ENCODE data around the gene HMCN1.
"Not testable (repeated sequence)": the region's sequence is repeated elsewhere in the genome, so short reads cannot be mapped to it uniquely, and the experiment has no call there.

Gene HMCN1

DNA sequence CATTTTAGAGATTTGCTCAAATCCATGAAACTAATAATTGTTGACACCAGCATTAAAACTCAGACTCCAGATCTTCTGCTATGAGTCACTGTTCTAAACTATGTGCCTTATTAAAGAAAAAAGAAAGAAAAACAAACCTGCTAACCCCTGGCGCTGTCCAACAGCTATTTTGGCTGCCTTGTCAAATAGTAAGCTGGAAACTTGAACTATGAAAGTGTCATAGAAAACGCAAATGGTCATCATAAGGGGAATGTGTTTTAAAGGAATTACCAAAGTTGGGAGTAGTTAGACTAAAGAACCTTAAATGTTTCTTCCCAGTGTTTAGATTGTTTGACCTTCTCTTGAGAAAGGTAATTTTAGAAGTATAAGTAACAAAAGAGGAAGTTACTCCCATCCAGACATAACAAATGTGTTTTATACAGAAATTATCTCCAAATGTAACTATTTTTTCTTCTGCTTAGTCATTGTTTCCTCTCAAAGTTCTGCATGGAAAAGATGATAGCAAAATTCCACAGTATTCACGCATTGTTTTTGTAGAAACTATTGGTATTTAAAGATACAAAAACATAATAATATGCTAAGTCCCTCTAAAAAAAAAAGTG, 368.5 kb downstream of the HMCN1 start:
- DNase-seq: no peak

DNA sequence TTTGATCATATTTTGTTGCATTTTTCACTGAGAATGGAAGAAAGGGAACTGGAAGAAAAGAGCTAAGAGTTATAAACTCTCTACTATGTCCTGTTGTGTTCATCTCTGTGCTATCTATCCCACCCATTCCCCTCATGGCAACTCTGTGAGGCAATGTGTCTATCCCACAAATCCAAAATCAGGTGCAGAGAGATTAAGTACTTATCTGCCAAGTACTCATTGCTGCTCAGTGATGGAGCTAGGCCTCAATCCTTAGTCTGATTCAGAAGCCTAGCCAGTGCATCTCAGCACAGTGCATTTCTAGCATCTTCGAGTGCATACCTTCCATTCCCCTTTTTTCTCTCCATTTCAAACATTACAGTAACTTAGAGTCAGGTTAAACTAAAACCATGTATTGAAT, 370.3 kb downstream of the HMCN1 start:
- DNase-seq: no peak

DNA sequence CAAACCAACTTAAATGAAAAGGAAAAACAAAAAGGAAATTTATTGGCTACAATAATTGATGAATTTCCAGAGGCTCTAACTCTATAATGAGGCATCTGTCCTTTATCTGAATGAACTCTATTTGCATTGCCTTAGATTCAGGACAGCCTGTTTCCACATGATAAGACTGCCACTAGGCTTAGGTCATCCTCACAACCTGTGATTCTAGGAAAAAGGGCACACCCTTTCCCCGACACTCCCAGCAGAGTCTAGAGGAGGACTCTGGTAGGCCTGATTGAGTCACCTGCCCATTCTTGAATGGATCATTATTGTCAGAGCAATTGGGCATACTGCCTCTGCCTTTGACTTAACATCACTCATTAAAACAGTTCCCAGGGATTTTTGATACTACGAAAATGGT, 378.1 kb downstream of the HMCN1 start:
- DNase-seq: no peak

DNA sequence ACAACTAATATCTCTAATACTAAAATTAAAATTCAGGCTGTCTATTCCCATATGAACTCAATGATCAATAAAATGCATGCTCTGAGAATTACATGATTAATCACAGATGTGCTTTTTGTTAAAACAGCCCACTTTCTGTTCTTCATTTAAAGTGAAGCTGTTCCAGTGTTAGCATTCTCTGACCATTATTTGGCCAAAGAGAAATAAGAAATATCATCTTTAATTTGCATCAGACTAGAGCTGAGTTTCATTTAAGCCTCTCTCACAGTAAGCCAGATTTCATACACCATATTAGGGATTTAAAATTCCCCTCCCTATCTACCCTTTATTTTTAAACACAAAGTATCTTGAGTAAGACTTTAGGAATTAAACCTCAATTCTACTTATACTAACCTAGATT, 379.3 kb downstream of the HMCN1 start:
- DNase-seq: no peak

DNA sequence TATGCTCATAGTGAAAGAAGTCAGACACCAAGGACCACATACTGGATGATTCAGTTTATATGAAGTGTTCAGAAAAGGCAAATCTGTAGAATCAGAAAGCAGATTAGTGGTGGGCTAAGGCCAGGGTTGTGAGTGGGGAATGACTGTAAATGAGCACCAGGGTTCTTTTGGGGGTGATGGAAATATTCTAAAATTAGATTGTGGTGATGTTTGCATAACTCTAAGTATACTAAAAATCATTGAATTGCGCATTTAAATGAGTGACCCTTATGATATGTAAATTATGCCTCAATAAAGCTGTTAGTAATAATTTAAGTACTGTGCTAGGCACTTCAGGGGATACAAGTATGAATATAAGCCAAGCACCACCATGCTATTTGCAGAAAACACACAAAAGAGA, 384.5 kb downstream of the HMCN1 start:
- no peak for DNase-seq

DNA sequence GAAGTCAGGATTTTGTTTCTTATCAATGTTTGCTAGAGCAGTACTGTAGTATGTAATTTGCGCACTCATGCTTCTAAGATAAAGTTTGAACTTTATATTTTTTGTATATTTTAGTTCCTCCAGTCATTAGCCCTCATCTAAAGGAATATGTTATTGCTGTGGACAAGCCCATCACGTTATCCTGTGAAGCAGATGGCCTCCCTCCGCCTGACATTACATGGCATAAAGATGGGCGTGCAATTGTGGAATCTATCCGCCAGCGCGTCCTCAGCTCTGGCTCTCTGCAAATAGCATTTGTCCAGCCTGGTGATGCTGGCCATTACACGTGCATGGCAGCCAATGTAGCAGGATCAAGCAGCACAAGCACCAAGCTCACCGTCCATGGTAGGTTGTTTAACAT, 388.6 kb downstream of the HMCN1 start:
- no peak for DNase-seq

DNA sequence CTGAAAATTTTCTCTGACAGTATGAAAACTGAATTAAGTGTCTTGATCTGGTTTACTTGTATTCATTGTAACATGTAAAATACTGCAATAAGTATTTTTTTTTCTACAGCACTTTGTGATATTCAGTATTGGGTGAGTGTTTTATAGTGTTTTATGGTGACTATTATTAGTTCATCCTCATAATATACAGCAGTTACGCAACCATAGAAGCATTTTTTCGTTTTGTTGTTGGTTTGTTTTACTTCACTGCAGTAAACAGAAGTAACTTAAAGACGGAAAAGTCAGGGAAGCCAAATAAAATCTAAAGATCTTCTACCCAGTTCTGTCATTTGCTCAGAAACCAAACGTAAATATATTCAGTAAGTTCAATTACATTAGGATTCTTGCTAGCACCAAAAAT, 390.8 kb downstream of the HMCN1 start:
- no peak for DNase-seq

DNA sequence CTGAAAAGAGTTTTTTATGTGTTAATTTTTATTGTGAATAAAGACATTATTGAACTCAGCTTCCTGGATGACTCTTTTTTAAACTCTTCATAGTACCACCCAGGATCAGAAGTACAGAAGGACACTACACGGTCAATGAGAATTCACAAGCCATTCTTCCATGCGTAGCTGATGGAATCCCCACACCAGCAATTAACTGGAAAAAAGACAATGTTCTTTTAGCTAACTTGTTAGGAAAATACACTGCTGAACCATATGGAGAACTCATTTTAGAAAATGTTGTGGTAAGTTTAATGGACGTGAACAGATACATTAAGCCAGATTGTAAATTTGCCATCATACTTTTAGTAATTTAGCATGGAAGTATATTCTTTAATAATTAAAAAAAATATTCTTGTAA, 391.3 kb downstream of the HMCN1 start:
- DNase-seq: no peak

DNA sequence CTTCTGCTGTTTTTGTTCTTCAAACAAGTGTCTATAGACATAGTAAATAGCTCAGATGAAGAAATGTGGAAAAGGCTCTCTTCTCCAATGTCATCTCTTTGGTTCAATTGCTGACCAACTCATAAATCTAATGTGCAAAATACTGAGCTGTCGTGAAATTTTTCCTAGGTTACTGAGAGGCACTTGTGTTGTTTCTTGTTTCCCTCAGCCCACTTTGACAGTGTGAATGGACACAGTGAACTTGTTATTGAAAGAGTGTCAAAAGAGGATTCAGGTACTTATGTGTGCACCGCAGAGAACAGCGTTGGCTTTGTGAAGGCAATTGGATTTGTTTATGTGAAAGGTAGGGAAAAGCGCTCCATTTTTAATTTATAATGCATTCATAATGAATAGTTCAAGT, 395.6 kb downstream of the HMCN1 start:
- no peak for DNase-seq

DNA sequence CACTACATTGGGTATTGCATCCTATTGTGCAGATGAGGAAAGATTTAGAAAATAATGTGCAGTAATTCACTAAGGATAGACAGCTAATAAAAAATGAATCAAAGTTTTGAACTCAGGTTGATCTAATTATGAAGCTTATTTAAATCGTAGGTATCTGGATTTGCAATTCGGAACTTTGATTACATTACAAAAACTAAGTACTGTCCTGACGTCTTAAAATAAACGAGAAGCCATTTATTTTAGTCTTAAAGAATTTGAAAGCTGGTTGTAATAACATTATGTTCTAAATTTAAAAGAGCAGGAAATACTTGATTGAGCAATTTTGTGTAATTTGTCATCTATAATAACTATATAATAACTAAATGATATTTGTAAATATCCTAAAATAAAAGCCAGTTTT, 404.9 kb downstream of the HMCN1 start:
- no peak for DNase-seq

DNA sequence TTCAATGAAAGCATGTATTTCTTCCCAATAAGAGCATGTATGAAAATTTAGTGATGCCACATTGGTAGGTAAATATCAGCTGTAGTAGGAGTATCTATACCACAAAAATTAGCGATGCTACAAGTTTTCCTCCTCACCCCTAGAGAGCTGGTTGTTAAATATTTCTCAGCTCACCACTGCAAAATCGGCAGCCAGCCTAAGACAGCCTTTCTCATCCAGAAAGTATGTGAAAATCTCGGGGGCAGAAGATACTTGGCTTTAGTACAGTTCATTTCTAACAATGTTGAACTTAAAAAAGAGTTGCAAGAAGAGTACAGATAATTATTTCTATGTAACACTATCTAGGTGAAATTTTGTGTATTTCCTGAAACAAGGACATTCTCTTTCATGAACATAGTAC, 405.5 kb downstream of the HMCN1 start:
- no peak for DNase-seq

DNA sequence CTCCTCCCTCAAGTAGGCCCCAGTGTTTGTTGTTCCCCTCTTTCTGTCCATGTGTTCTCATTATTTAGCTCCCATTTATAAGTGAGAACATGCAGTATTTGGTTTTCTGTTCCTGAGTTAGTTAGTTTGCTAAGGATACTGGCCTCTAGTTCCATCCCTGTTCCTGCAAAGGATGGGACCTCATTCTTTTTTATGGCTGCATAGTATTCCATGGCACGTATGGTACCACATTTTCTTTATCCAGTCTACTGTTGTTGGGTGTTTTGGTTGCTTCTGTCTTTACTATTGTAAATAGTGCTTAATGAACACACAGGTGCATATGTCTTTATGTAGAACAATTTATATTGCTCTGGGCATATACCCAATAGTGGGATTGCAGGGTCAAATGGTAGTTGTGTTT, 408.0 kb downstream of the HMCN1 start:
- DNase-seq: no peak

DNA sequence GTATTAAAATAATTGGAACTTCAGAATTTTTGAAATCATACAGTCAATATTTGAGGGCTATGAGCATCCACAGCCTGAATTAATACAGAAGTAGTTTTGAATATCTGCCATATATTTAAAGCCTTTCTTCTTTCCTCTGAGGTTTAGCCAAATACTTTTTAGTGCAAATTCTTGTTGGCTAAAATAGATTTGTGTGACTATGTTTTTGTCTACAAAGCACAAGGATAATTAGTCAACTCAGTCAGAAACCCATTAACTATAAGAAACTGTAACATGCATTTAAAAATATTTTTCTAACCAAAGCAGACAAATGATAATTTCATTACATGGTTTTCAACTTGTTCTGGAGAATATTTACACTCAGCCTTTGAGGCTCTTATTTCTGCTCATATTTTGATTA, 408.7 kb downstream of the HMCN1 start:
- DNase-seq: no peak

DNA sequence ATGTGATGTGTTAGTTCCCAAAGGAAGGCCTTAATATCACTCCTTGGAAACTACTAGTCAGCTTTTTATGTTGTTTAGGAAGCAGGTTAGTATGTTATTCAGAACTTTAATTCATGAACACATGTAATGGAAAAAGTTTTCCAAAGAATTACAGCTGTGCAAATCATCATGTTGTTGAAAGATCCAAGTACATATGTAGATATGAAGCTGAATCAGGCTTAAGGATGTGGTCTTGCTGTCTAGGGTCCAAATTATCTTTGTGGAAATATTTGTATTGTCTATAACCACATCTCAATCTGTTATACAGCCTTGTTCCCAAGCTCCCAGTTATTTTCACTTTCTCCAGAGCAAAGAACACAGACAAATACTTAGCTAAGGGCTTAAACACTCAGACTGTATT, 409.3 kb downstream of the HMCN1 start:
- no peak for DNase-seq

DNA sequence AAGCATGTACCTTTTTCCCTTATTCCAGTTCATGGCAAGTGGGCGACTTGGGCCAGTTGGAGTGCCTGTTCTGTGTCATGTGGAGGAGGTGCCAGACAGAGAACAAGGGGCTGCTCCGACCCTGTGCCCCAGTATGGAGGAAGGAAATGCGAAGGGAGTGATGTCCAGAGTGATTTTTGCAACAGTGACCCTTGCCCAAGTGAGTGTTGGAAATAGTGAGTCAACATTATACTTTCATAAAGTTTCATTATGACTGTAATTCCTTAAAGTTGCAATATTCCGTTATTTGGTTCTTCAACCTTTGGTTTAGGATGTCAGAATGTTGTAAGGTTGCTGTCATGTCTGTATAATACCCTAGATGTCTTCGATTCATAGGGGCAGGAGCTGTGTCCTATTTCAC, 410.3 kb downstream of the HMCN1 start:
- DNase-seq: no peak

DNA sequence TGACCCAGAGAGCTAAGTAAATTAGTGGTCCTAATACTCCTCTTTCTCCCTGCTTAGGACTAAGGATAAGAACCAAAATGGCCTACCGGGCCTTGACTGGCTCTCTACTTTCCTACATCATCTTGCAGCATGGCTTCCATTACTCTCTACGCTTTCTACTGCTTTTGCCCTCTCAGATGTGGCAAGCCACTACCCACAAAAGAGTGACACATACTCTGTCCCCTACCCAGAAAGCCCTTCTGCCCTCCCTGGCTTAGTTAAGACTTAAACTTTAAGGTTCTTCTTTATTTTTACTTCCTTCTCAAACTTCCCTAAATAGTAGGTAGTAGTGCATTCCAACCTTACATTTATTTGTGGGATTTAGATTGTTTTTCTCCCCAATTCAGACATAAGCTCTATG, 412.8 kb downstream of the HMCN1 start:
- no peak for DNase-seq

DNA sequence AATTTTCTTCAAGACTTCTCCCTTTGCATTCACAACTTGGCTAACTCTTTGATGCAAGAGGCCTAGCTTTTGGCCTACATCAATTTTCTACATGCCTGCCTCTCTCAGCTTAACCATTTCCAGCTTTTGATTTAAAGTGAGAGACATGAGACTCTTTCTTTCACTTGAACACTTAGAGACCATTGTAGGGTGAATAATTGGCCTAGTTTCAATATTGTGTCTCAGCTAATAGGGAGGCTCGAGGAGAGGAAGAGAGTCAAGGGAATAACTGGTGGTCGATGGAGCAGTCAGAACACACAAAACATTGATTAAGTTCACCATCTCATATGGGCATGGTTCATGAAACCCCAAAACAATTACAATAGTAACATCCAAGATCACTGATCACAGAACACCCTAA, 415.4 kb downstream of the HMCN1 start:
- no peak for DNase-seq

DNA sequence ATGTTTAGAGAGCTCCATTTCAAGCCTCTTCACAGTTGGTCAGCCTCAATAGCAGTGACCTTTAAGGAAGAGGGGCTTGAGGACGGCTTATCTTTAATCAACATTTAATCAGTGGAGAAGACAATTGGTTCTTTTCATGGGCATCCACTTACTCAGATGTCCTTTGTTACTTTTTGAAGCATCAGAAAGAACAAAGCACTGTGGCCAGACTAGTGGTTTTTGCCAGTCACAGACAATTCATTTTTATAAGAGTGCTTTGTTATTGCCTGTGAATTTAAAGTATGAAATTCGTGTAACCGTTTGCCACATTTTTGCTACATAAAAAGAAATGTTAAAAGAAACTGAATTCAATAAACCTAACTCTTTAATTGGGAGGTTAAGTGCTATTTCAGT, 418.0 kb downstream of the HMCN1 start:
- DNase-seq: no peak

DNA sequence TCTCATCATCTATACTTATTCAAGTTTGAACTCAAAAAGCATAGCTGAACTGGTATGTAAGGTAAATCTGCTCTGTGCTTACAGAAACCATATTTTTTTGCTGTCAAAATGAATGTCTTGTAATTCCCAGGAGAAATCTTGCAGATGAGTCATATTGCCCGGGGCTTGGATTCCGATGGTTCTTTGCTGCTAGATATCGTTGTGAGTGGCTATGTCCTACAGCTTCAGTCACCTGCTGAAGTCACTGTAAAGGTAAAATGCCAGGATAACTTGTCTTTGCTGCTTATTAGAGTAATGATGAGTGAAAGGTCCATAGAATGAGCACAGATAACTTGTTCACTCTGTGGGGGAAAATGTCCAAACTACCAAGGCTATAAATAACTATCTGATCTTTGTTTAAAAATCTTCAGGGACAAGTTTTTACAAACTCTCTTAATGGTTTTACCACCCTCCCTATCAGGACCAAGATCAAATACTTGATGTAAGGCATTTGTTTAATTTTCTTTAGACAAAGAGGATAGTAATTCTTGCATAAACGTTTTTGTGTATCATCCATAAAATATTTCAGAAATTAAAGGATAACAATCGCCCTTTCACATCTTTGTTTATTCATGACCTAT, 418.5 kb downstream of the HMCN1 start:
- no peak for DNase-seq

DNA sequence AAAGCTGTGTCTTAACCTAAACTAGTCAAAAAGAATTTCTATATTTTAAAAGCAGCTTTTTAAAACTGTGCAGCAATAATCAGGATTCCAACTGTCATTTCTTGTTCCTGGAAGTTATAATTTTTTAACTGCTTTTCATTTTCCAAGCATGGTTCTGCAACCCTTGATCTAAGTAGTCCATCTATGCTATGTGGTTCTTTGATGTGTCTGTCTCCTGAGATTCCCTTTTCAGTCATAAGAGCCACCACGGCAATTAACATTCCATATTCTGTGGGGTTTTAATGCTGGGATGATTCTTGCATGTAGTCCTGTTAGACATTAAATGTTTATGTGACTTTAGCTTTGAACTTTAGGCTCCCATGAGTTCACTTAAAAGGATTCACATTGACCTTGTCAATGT, 420.5 kb downstream of the HMCN1 start:
- DNase-seq: no peak

DNA sequence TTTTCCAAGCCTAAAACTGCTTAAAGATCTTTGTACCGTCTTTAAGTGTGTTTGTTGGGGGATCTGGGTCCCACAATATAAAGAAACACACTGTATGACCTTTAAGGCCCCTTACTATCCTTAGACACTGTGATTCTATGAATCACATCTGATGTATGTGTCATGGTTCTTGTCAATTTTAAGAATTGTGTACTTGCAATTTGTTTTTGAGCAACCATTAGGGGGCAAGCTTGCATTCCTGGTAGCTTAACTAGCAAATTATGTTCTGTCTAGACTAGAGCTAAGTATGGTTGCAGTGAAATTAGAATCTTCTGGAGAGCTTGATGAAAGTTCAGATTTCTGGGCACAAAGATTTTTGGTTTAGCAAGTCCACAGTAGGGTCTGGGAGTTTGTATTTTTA, 421.4 kb downstream of the HMCN1 start:
- no peak for DNase-seq

DNA sequence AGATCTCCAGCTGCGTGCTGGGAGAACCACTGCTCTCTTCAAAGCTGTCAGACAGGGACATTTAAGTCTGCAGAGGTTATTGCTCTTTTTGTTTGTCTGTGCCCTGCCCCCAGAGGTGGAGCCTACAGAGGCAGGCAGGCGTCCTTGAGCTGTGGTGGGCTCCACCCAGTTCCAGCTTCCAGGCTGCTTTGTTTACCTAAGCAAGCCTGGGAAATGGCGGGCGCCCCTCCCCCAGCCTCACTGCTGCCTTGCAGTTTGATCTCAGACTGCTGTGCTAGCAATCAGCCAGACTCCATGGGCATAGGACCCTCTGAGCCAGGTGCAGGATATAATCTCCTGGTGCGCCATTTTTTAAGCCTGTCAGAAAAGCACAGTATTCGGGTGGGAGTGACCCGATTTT, 428.7 kb downstream of the HMCN1 start:
- DNase-seq: not testable (repeated sequence)

DNA sequence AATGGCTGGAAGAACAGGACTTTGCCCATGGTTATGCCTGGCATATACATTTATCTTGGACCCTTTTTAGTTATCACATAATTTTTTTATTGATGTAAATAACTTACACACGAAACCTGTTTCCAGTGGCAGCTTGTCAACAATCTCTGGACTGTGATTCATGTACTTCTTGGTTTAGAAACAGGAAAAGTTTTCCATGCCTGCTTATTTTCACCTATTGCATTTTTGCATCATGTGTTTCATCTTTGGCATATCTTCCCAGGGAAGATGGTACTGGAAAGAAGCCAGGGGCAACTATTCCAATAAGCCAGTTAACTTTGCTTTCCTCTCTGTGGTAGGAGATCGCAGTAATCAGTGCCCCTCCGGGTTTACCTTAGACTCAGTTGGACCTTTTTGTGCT, 430.6 kb downstream of the HMCN1 start:
- DNase-seq: no peak

DNA sequence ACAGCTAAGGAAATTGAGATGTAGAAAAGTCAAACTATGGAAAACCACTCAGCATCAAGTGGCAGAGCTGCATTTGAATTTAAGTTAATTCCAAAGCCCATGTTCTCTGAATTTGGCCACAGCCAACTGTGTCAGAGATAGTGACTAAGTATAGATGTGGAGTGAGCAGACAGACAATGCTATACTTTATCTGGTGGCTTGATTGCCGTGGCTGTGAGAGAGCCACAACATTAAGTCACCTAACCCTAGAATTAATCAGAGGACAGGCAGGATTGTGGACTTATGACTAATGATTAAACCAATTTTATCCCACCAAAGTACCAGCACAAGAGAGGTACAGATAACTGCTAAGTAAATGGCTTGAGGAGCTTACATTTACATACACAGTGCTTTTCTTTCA, 431.1 kb downstream of the HMCN1 start:
- no peak for DNase-seq

DNA sequence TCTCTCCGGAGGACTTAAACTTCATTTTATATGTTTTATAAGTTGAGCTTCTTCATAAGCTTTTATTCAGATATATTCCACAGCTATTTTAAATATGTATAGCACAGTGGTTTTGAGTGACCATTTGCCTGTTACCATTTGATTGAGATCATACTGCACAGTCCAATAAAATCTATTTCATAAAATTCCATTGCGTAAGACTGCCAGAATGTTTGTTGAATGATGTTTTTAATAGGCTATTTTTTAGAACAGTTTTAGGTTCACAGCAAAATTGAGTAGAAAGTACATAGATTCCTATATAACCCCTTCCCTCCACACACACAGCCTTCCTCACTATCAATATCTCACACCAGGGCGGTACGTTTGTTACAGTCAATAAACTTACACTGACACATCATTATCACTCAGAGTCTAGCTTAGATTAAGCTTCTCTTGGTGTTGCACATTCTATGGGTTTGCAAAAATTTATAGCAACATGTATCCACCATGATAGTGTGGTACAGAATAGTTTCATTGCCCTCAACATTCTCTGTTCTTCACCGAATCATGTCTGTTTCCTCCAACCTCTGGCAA, 433.0 kb downstream of the HMCN1 start:
- DNase-seq: no peak

Measured in DMS 273 treated with DMSO at 0.1 percent for 48 hours (cell line).